AML-193 (cell line): ENCODE measurements around the gene SPATC1L.
"Not testable (repeated sequence)": the region's sequence is repeated elsewhere in the genome, so short reads cannot be mapped to it uniquely, and the experiment has no call there.

Experiments used
- DNase-seq, 2 experiments: peaks; one replicate each; lab custom pipeline; 2025; lab: John Stamatoyannopoulos, UW

The SPATC1L gene

DNA sequence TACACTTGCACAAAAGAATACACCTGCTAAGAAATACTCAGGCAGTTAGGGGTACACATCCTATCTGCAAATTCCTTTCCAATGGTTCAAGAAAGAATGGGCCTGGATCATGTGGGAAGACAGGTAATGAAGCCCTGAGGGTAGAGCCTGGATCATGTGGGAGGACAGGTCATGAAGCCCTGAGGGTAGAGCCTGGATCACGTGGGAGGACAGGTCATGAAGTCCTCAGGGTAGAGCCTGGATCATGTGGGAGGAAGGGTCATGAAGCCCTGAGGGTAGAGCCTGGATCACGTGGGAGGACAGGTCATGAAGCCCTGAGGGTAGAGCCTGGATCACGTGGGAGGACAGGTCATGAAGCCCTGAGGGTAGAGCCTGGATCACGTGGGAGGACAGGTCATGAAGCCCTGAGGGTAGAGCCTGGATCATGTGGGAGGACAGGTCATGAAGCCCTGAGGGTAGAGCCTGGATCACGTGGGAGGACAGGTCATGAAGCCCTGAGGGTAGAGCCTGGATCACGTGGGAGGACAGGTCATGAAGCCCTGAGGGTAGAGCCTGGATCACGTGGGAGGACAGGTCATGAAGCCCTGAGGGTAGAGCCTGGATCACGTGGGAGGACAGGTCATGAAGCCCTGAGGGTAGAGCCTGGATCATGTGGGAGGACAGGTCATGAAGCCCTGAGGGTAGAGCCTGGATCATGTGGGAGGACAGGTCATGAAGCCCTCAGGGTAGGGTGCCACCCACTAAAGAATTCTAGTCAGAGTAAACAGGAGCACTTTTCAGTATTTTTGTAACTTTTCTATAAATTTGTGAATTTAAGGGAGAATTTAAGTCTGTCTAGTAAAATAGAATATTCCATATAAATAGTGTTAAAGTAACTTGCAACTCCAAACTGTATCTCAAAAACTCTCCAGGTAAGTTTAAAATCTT lies 16.9 kb upstream of the SPATC1L start:
- DNase-seq: not testable (repeated sequence)

DNA sequence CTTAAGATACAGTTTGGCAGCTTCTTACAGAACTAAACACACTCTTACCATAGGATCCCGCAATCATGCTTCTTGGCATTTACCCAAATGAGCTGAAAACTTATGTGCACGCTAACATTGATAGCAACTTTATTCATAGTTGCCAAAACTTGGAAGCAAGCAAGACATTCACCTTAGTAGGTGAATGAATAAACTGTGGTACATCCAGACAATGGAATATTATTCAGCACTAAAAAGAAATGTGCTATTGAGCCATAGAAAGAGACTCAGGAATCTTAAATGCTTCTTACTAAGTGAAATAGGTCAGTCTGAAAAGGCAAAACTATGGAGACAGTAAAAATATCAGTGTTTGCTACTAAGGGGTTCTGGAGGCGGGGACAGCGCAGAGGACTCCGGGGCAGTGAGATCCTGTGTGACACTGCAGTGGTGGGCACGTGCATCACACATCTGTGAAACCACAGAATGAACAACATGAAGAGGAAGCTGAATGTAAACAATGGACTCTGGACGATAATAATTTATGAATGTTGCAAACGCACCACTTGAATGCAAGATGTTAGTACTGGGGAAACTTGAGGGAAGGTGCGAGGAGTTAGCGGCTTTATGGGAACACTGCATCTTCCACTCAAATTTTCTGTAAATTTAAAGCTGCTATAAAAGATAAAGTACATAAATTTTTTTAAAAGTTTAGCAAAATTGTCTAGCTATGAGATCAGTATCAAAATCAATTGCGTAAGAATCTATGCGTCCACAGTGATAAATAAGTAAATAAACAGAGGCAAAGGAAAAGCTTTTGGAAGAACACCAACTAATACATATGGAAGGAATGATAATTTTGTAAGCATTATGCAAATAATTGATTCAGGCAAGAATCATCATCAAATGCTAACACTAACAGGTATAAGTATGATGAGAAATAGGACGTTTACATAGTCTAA lies 15.4 kb upstream of the SPATC1L start:
- DNase-seq: no peak

DNA sequence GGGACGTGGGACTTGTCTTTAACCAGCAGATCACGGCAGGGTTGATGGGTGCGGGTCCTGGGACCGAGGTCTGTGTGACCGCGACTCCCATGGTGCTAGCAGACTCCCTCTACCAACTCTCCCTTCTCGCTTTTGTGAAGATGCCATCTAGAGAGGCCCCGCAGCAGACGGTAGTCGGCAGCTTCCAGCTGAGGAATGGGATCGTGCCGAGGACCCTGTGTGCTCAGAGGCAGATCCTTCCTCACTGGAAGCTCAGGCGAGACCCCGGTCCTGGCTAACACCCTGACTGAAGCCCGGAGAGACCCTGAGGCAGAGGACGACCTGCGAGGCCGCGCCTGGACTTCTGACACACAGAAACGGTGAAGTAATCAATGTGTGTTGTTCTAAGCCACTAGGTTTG lies 12.5 kb upstream of the SPATC1L start:
- DNase-seq: no peak

DNA sequence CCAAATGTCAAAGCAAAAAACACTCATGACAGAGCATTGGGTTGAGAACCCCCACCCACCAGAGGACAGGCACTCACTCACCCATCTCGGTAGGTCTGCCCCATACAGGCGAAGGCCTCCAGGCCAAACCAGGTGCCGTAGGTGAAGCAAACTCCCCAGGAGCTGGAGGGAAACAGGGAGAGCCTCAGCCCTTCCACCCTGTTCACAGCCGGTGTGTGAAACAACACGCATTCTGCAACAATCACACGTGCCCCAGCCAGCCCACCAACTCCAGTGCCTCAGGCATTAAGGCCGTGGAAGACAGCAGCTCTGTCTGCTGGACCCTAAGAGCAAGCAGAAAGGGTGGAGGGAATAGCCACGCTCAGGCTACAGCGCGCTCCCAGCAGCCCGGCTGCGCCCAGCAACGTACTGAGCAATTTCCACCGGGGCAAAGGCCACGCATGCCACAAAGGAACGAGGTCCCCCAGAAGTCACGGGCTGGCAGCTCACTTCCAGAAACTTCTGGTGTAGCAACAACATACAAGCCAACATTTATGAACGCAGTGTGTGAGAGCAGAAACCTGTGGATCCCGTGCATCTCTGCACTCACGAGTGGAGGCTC lies 11.4 kb upstream of the SPATC1L start:
- DNase-seq: no peak

DNA sequence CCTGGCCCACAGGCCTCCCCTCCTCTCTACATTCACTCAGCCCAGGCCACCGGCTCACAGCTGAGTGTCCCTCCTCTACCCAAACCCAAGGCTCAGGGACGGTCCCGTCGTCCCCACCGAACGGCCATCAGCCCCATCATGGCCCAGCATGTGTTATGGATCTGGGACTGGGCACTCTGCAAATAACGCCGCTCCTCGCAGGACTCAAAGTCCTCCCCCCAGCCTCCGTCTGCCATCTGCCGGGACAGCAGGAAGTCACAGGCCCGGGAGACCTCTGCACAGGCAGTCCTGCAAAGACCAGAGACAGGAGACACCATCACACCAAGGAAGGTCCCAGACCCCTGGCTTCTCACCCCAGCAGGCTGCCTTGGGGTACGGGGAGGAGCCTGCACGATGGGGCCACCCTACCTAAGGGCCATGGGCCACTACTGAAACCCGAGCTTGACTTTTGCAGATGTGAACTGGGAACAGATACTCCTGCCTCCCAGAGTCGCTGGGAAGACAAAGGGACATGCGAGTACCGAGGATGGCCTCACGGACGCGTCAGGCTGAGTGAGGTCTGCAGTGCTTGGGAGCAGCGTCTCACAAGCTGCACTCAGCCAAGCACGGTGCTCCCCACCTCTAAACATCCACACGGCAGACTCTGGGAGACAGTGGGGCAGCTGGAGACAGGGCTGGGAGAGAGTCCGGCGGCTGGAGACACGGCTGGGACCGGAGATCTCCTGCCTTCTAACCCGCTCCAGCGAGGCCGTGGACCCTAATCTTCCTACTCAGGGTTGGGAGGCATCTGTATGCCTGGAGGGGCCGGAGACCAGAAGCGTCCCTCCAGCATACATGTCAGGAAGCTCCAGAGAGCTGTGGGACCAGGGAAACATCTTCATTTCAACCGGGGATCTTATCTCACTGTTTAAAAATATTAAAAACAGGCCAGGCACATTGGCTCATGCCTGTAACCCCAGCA lies 10.4 kb upstream of the SPATC1L start:
- DNase-seq: no peak

DNA sequence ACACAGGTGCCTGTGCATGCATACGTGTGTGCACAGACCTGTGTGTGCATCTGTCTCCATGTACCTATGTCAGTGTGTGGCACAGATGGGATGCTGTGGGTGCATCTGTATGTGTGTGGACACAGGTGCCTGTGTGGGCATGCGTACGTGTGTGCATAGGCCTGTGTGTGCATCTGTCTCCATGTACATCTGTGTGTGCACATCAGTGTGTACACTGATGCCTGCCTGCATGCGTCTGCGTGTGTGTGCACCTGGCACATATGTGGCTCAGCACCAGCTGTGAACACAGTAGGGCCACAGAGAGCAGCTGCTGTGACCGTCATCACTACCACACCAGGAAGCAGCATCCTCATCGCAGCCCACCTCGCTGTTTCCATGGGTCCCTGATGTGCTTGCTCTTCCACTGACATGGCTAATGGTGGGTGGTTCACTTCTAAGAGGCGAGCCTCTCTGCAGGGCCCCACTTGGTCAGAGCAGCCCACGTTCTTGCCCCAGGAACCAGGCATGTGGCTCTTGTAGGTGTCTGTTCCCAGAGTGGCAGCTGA lies 9.6 kb upstream of the SPATC1L start:
- no peak for DNase-seq

DNA sequence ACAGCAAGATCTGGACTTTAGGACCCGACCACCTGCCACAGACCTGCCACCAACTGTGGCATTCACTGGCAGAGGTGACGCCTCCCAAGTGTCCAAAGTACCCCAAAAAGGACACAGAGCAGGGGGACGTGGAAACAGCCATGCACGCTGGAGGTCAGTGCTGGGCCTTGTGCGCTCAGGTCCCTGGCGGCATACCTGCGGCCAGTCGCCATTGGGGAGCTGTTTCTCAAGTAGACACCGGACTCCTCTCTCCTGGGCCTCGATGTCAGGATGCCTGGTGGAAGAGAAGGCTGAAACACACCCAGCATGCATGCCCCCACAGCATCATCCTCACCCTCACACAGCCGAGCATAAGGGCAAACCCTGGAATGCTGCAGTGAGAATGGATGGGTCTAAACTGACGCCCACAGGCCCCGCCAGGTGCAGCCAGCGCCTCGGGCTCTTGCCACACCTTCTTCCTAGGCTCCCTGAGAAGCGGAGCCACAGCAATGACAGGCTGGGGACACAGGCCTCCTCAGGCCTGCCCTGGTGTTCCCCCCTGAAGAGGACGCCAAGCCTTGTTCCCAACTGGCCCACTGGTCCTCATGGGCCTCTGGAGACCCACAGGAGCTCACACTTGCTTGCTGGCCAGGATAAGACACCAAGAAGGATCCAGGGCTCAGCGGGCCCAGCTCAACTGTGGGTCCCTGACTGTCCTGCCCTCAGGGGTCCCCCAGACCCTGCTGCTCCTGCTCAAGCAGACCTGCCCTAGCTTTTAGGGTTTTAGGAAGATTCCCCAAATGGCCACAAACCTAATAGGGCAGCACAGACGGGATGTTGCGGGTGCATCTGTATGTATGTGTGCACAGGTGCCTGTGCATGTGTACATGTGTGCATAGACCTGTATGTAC lies 7.7 kb upstream of the SPATC1L start:
- no peak for DNase-seq

DNA sequence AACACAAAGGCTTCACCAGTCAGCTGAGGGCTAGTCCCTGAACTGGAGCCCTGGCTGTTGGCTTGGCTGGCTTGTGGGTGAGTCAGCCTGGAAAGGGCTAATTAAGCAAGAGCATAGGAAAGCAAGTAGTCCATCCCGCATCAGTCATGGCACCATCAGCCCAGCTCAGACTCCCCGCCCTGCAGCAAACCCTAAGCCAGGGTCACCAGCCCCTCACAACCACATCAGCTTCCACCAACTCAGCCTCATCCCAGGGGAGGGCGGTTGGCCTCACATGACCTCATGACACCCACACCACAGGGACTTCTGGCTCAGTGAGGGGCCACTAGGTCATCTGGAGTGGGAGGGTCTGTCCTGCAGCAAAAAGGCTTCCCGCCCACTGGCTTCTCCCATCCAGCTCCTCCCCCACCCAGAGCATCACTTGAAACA lies 7.0 kb upstream of the SPATC1L start:
- no peak for DNase-seq

DNA sequence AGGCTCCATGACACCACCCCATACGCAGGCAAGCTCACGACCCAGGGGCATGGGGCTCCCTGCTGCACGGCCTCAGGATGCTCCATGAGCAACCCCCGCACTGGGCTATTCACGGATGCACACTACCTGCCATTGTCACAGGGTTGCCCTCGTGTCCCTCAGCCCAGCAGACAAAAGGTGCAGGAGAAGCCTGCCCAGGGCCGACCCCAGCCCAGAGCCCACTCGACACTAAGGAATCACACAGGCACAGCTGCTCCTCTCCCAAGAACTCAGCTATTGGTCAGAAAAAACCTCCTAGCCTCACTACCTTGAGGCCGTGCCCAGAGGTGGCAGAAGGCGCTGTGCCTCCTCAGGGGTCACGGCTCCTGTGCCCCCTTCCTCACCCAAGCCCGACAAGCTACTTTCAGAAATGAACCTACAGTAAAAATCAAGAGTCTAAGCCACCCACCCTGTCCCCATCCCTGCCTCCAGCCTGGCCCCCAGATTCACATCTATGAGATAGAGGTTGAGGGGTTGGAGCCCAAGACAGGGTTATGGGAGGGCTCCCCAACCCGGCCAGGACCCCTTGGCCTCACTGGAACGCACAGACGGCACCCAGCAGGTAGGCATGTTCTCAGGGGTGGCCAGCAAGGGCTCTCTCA lies 6.4 kb upstream of the SPATC1L start:
- DNase-seq: no peak

DNA sequence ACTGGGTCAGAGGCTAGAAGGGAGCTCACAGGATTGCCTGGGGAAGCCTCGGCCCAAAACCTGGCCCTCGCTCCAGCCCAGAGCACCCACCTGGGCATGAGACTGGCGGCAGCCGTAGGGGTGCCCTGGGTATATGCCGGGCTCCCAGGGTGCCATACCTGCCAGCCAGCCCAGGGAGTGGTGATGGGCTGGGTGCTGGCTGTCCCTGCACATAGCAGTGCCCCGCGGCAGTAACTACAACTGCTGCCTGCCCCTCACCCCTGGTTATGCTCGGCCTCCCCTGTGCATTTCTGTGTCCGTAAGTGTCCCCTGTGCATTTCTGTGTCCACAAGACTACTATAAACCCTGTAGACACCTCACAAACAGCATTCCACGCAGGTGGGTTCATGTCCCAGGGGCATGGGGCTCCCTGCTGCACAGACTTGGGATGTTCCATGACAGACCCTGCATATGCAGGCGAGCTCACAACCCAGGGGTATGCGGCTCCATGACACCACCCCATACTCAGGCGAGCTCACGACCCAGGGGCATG lies 5.8 kb upstream of the SPATC1L start:
- DNase-seq: no peak

DNA sequence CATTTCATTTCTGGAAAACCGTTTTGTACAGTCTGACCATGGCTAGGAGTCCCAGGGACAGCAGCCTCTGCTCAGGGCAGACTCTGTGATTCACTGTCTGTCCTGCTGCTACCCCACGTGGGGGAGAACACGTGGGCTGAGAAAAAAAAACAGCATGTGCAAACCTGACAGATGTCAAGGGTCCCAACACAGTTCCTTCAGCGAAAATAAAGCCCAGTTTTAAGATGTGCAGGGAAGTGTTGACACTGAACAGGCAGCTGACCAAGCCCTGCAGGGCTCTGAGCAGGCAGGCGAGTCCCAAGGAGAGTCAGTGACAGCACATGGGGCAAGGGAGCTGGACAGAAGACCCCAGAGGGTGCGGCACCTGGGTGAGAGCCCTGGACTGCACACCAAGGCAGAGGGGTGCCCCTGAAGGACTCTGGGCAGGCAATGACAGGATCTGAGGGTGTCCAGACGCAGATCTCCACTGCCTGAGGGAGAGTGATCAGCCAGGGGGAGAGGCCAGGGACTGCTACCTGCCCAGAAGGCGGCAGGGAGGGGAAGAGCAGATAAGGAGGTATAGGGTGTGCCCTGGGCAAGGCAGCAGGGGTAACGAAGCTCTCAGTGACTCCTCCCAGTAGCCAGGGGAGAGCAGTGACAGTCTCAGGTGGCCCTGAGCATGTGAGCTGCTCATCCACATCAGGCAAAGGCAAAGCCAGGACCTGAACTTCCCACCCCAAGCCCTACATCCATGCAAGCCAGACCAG lies 5.1 kb upstream of the SPATC1L start:
- DNase-seq: no peak

DNA sequence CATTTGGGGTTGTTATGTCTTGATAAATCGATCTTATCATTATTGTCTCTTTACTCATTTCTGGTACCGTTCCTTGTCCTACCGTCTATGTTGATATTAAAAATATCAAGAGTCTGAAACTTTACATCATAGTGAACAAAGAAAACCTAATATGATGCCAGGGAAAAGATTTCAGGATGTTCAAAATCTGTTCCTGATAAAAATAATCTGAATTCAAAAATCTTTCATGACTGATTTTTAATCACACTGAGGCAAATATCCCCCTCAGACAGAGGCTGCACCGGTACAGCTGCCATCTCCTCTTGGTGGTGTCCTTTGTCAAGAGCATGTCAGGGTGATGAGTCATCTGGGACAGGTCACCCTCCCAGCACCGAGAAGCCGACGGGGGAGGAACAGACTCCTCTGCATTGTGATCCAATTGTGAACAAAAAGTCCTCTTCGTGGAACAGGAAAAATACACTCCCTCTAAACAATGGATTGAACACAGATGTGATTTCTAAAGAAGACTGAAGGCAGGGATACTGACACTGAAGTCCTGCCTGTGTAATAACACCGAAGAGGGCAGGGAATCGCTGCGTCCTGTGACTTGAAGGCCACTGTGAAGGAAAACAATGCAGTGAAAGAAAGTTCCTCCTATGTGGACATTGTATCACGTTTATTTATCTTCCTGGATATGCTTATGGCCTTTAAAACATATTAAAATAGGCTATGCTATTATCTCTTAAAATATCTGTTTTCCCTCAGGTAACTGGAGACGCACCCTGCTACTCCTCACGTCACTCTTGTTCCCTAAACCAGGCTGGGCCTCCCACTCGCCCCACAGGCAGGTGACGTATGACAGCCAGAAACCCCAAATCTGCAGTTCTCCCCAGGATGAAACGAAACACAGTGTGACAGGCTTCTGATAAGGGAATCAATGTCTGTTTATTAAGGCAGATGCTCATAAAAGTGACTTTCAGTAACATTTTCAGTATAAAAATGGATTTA lies 4.3 kb upstream of the SPATC1L start:
- DNase-seq: no peak

DNA sequence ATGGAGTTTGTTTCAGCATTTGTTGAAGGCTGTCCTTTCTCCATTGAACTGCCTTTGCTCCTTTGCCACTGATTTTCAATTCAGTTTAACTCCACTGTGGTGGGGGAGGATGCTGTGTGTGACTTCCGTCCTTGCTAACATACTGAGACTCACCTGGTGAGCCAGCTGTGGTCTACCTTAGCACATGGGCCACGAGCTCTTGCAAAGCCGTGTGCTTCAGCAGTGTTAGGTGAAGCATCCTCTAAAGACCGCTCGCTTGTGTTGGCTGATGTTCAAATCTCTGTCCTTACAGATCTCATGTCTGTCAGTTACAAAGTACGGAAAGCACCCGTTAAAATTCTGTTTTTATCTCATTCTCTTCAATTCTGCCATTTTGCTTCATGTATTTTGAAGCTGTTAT lies 3.6 kb upstream of the SPATC1L start:
- DNase-seq: no peak

DNA sequence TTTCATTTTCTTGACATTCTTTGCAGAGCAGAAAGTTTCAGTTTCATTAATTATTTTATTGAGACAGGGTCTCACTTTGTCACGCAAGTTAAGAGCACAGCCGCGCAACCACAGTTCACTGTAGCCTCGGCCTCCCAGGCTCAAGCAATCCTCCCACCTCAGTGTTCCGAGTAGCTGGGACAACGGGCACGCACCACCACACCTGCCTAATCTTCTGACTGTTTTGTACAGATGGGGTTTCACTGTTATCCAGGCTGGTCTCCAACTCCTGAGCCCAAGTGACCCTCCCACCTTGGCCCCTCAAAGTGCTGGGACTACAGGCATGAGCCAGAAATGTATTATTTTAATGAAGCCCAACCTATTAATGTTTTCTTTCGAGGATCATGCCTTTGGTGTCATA lies 3.0 kb upstream of the SPATC1L start:
- DNase-seq: no peak

DNA sequence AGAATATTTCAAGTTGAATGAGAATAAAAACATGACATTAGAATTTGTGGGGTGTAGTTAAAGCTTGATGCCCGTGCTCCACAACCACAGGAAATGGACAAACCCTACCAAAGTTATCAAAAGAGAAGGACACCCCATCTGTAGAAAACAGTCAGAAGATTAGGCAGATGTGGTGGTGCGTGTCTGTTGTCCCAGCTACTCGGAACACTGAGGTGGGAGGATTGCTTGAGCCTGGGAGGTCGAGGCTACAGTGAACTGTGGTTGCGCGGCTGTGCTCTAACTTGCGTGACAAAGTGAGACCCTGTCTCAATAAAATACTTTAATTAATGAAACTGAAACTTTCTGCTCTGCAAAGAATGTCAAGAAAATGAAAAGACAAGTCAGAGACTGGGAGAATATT lies 1.5 kb upstream of the SPATC1L start:
- DNase-seq: no peak

DNA sequence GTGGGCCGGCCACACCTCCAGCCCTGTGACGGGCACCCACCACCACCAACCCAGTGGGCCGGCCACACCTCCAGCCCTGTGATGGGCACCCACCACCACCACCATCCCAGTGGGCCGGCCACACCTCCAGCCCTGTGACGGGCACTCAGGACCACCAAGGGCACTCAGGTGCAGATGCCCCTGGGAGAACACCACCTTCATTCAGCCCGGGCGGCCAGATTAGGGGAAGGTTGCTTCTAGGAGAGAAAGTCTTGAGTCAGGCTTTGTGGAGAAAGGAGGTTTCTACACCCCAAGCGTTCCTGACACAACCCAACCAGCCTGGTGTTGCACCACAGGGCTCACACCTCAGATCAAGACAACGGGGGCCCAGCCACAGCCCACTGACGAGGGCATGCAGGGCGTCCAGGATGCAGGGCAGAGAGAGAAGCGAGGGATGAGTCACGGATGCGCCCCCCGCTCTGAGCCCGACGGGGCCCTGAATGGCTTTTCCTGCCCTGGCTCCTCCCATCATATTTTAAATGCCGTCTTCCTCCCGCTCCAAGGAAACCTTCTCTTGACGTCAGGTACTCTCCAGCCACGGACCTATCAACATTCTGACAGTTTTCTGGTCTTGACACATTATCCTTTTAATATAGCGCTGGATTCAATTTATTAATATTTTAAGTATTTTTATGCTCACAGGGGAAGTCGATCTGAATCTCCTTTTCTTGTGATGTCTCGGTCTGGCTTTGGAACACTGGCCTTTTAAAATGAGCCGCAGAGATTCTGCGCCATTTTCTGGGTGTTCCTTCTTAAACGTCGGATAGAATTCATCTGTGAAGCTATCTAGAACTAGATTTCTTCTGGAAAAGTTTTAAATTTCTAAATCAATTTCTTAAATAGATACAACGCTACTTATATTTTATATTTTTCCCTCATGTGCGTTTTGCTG lies 631 bp upstream of the SPATC1L start:
- DNase-seq: peak; percentile 52 to 62
